HEK293 (cell line): ENCODE measurements around the gene UNC93B1.

Source experiments
- BCL11A ChIP-seq: fragments of 450-650 bp; formaldehyde crosslinking; IDR thresholded peaks from 2 replicates; pipeline ENCODE4 v1.5.1; 2016; ENCODE audit warnings: low read depth, missing biosample characterization, missing genetic modification characterization
- BCL11B ChIP-seq: fragments of 450-650 bp; formaldehyde crosslinking; IDR thresholded peaks from 2 replicates; pipeline ENCODE4 v1.5.1; 2016; ENCODE audit warnings: low read depth, missing biosample characterization, missing genetic modification characterization
- CTCF ChIP-seq: fragments of 450-650 bp; formaldehyde crosslinking; IDR thresholded peaks from 2 replicates; pipeline ENCODE4 v1.5.1; 2016; ENCODE audit warnings: missing biosample characterization, missing genetic modification characterization
- TRIM28 ChIP-seq: IDR thresholded peaks from 2 replicates; pipeline ENCODE4 v1.6.1; 2011; ENCODE audit warnings: low read length, control low read depth, borderline replicate concordance
- ZBTB26 ChIP-seq: fragments of 450-650 bp; formaldehyde crosslinking; optimal IDR thresholded peaks from 2 replicates; pipeline ENCODE3; 2016; ENCODE audit warnings: missing biosample characterization, mild to moderate bottlenecking, missing genetic modification characterization
- ZBTB48 ChIP-seq: fragments of 450-650 bp; formaldehyde crosslinking; IDR thresholded peaks from 2 replicates; pipeline ENCODE4 v1.5.1; 2016; ENCODE audit warnings: missing biosample characterization, missing genetic modification characterization
- ZNF24 ChIP-seq: fragments of 450-650 bp; formaldehyde crosslinking; IDR thresholded peaks from 2 replicates; pipeline ENCODE4 v1.5.1; 2016; ENCODE audit warnings: missing biosample characterization, missing genetic modification characterization
- ZNF585B ChIP-seq: fragments of 450-650 bp; formaldehyde crosslinking; IDR thresholded peaks from 2 replicates; pipeline ENCODE4 v1.5.1; 2016; ENCODE audit warnings: missing biosample characterization, missing genetic modification characterization
- ZNF664 ChIP-seq: fragments of 450-650 bp; formaldehyde crosslinking; IDR thresholded peaks from 2 replicates; pipeline ENCODE4 v1.5.1; 2016; ENCODE audit warnings: missing biosample characterization, missing genetic modification characterization
- TF ChIP-seq, protein P1 (sequence below): fragments of 450-650 bp; formaldehyde crosslinking; conservative IDR thresholded peaks from 2 replicates; pipeline ENCODE4 v1.5.1; 2016; ENCODE audit warnings: low read depth, missing biosample characterization, missing genetic modification characterization

- TF ChIP-seq, protein P1, sequence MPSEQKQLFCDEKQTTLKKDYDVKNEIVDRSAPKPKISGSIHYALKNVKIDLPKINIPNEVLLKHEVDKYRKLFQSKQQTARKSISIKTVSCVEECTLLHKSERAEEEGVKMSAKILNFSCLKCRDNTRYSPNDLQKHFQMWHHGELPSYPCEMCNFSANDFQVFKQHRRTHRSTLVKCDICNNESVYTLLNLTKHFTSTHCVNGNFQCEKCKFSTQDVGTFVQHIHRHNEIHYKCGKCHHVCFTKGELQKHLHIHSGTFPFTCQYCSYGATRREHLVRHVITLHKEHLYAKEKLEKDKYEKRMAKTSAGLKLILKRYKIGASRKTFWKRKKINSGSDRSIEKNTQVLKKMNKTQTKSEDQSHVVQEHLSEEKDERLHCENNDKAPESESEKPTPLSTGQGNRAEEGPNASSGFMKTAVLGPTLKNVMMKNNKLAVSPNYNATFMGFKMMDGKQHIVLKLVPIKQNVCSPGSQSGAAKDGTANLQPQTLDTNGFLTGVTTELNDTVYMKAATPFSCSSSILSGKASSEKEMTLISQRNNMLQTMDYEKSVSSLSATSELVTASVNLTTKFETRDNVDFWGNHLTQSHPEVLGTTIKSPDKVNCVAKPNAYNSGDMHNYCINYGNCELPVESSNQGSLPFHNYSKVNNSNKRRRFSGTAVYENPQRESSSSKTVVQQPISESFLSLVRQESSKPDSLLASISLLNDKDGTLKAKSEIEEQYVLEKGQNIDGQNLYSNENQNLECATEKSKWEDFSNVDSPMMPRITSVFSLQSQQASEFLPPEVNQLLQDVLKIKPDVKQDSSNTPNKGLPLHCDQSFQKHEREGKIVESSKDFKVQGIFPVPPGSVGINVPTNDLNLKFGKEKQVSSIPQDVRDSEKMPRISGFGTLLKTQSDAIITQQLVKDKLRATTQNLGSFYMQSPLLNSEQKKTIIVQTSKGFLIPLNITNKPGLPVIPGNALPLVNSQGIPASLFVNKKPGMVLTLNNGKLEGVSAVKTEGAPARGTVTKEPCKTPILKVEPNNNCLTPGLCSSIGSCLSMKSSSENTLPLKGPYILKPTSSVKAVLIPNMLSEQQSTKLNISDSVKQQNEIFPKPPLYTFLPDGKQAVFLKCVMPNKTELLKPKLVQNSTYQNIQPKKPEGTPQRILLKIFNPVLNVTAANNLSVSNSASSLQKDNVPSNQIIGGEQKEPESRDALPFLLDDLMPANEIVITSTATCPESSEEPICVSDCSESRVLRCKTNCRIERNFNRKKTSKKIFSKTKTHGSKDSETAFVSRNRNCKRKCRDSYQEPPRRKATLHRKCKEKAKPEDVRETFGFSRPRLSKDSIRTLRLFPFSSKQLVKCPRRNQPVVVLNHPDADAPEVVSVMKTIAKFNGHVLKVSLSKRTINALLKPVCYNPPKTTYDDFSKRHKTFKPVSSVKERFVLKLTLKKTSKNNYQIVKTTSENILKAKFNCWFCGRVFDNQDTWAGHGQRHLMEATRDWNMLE (tag by site-specific recombination): no peak
- TF ChIP-seq CTCF (tag by site-specific recombination): peak; percentile 58
- no peak for TF ChIP-seq ZNF24 (tag by site-specific recombination)
- no peak for TF ChIP-seq ZBTB26 (tag by site-specific recombination)
- no peak for TF ChIP-seq ZNF585B (tag by site-specific recombination)
- no peak for TF ChIP-seq ZNF664 (tag by site-specific recombination)
- TF ChIP-seq BCL11A (tag by site-specific recombination): no peak
- no peak for TF ChIP-seq BCL11B (tag by site-specific recombination)
- TF ChIP-seq ZBTB48 (tag by site-specific recombination): no peak
- TF ChIP-seq TRIM28: no peak
Measured at GRCh38 chr11:68020575-68020974, 16.7 kb upstream of the UNC93B1 start.
